GM12875 (cell line): ENCODE results near the gene MC3R.
"Not testable (repeated sequence)": the region's sequence is repeated elsewhere in the genome, so short reads cannot be mapped to it uniquely, and the experiment has no call there.

ENCODE experiments used
- H3K4me3 ChIP-seq: one replicate; pipeline ENCODE4 v1.5.1; 2011; ENCODE audit warnings: low read depth, low read length, control low read depth
- TF ChIP-seq, protein P1 (sequence below): IDR thresholded peaks from 2 replicates; pipeline ENCODE4 v1.5.1; 2011; ENCODE audit warnings: low read depth, mild to moderate bottlenecking, control low read depth, inconsistent platforms, low read length, moderate library complexity, borderline replicate concordance; ENCODE audit not compliant: insufficient read depth

Gene MC3R

GRCh38 chr20:56211051-56211450 lies 37.5 kb upstream of the MC3R start:
- TF ChIP-seq, protein P1, sequence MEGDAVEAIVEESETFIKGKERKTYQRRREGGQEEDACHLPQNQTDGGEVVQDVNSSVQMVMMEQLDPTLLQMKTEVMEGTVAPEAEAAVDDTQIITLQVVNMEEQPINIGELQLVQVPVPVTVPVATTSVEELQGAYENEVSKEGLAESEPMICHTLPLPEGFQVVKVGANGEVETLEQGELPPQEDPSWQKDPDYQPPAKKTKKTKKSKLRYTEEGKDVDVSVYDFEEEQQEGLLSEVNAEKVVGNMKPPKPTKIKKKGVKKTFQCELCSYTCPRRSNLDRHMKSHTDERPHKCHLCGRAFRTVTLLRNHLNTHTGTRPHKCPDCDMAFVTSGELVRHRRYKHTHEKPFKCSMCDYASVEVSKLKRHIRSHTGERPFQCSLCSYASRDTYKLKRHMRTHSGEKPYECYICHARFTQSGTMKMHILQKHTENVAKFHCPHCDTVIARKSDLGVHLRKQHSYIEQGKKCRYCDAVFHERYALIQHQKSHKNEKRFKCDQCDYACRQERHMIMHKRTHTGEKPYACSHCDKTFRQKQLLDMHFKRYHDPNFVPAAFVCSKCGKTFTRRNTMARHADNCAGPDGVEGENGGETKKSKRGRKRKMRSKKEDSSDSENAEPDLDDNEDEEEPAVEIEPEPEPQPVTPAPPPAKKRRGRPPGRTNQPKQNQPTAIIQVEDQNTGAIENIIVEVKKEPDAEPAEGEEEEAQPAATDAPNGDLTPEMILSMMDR: no peak
- no peak overlapping the region for H3K4me3 ChIP-seq

DNA sequence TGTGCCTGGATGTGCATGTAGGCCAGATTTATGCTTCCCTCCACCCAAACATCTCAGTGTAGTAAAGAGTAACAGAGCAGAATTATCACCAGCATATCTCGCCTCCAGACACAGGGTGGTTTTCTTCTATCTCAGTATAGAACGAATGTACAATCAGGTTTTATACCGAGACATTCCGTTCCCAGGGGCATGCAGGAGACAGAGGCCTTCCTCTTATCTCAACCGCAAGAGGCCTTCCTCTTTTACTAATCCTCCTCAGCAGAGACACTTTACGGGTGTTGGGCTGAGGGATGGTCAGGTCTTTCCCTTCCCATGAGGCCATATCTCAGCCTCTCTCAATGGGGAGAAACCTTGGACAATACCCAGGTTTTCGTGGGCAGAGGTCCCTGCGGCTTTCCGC lies 36.4 kb upstream of the MC3R start:
- H3K4me3 ChIP-seq: no peak overlapping the region
- TF ChIP-seq, protein P1: no peak

DNA sequence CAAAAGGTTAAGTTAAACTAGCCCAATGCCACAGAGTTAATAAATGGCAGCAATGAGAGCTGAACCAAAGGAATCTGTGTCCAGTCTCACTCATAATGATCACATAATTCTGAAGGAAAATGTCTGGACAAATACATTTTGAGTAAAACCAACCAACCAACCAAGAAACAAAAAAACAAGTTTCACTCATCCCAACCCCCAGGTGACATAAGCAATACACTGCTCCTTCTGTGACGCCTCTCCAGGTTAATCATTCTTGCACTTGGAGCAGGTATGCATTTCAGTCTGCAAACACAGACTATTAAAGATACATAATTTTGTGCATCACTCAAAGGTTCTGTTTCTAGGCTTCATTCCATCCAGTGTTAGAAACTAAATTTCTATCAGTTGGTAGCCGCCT lies 35.2 kb upstream of the MC3R start:
- H3K4me3 ChIP-seq: no peak overlapping the region
- TF ChIP-seq, protein P1: no peak

- TF ChIP-seq, protein P1: no peak
- H3K4me3 ChIP-seq: no peak overlapping the region
Measured at GRCh38 chr20:56215115-56215514, 33.4 kb upstream of the MC3R start.

GRCh38 chr20:56217829-56218228 lies 30.7 kb upstream of the MC3R start:
- no peak overlapping the region for H3K4me3 ChIP-seq
- TF ChIP-seq, protein P1: no peak

- H3K4me3 ChIP-seq: not testable (repeated sequence)
Measured at GRCh38 chr20:56221186-56221585, 27.3 kb upstream of the MC3R start.

DNA sequence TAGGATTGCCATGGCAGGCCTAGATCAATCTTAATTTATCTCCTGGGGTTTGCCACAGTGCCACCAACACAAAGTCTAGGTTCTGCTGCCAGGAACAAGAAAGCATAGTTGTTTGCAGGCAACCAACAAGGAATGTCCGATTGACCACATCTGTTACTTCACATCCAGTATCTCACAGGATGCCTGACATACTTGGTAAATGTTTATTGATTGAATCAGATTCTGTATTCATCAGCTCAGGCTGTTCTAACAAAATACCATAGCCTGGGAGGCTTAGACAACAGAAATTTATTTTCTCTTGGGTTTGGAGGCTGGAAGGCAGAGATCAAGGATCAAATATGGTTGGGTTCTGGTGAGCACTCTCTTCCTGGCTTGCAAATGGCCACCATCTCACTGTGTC lies 26.3 kb upstream of the MC3R start:
- no peak overlapping the region for H3K4me3 ChIP-seq
- TF ChIP-seq, protein P1: no peak

DNA sequence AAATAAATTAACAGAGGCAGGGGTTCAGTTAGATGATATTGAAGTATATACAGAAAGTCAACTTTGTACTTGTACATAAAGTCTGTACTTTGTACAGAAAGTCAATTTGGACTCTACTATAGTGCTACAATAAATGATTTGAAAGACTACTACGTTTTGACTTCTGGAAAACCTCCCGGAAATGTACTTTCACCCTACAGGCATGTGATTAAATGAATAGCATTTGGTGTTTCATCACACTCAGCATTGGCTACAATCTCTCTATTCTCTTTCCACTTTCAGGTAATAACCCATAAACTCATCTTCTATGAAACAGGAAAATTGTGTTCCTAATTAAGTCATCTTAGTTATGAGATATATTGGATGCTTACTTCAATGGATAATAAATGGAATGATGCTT lies 25.6 kb upstream of the MC3R start:
- TF ChIP-seq, protein P1: no peak
- no peak overlapping the region for H3K4me3 ChIP-seq
